ENCODE measurements around the gene GPR158. TPM values are rescaled to one million over a fixed set of nuclear protein-coding genes. Genes with fewer than 3 reads are reported as not detected.

GPR158 gene
- total and polyA plus RNA-seq, 2 of the 8 experiments (the other 6 are each of a cell fraction or from before 2014, with no cell fraction given), result 0.14 to 0.78 TPM

DNA sequence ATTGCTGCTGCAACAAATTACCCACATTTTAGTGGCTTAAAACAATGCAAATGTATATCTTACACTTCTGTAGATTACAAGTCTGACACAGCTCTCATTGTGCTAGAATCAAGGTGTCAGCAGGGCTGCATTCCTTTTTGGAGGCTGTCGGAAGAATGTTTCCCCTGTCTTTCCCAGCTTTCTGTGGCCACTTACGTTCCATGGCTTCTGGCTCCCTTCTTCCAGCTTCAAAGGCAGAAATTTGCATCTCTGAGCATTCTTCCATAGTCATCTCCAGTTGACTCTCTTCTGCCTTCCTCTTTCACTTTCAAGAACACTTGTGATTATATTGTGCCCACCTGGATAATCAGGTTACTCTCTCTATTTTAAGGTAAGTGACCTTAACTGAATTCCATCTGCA lies 125.3 kb downstream of the GPR158 start:
- Histone ChIP-seq H2BK12ac (ENCODE audit: low read depth, low read length) (no peak overlapping the region), H2BK20ac (ENCODE audit: low read length) (no peak overlapping the region), H3K79me1 (ENCODE audit: low read depth, low read length) (no peaks in the 10 kb centered on the region), H3K36me3 (ENCODE audit: control insufficient read depth in 2 of 4, insufficient read depth in 4 of 4, low read length in 3 of 4) (no peaks in the 10 kb centered on the region), H4K8ac (ENCODE audit: extremely low read depth, insufficient read depth, low read length) (no peak overlapping the region), H3K56ac (replicated peaks; ENCODE audit: insufficient read length, low read depth, low read length) (no peak overlapping the region), H2BK15ac (ENCODE audit: low read length) (no peak overlapping the region), H4K20me1 (replicated peaks in 1 of 2; ENCODE audit: control insufficient read depth in 1 of 2, insufficient read depth in 2 of 2, low read length in 2 of 2) (no peaks in the 10 kb centered on the region), H4K91ac (replicated peaks; ENCODE audit: insufficient read length, low read length) (no peak overlapping the region), H3K14ac (ENCODE audit: insufficient read length) (no peak overlapping the region), H3K4me3 (ENCODE audit: extremely low read depth in 1 of 4, insufficient read depth in 2 of 4, low read depth in 3 of 4, low read length in 4 of 4) (no peak overlapping the region), H3K4me2 (ENCODE audit: insufficient read depth in 1 of 2, low read depth in 2 of 2, low read length in 2 of 2) (no peak overlapping the region), H3K4me1 (replicated peaks in 1 of 4; ENCODE audit: control insufficient read depth in 3 of 4, insufficient read depth in 4 of 4, low read length in 3 of 4) (peaks cover 0 to 2% (median 0%) of the 10 kb centered on the region in 4 experiments; a peak in 2 of 7 replicates), H2AK5ac (ENCODE audit: low read depth, low read length) (no peak overlapping the region), H2BK5ac (ENCODE audit: low read depth, low read length) (no peak overlapping the region), H3K23me2 (ENCODE audit: low read depth, low read length) (no peaks in the 10 kb centered on the region), H3K9ac (replicated peaks in 1 of 4; ENCODE audit: extremely low read depth in 1 of 4, low read depth in 3 of 4, low read length in 3 of 4) (no peak overlapping the region), H2AFZ (ENCODE audit: low read length) (no peak overlapping the region; the same call in 1 of the 2 replicates), H3K27me3 (replicated peaks in 1 of 4; ENCODE audit: control insufficient read depth in 3 of 4, extremely low read depth in 1 of 4, insufficient read depth in 3 of 4, low read length in 3 of 4) (no peaks in the 10 kb centered on the region), H3K27ac (ENCODE audit: low read depth, low read length) (no peak overlapping the region), H4K5ac (ENCODE audit: insufficient read length, low read depth, low read length) (no peak overlapping the region), H2BK120ac (replicated peaks; ENCODE audit: low read depth, low read length) (no peak overlapping the region), H3K79me2 (ENCODE audit: control insufficient read depth in 1 of 2, insufficient read depth in 2 of 2, low read length in 2 of 2) (no peaks in the 10 kb centered on the region), H3K4ac (replicated peaks; ENCODE audit: insufficient read length, low read depth, low read length) (no peak overlapping the region), H3K18ac (ENCODE audit: extremely low read depth, low read length) (no peak overlapping the region), H3K9me3 (ENCODE audit: insufficient read depth in 2 of 2, low read depth in 1 of 2, low read length in 1 of 2) (no peaks in the 10 kb centered on the region), H3K23ac (ENCODE audit: insufficient read length) (no peak overlapping the region)
- FAIRE-seq (peak; percentile 48), DNase-seq (ENCODE audit: low read depth in 1 of 2, low spot score in 2 of 2) (no peak)
- TF ChIP-seq POLR2A (IDR thresholded peaks at IDR 0.05; ENCODE audit: control extremely low read depth in 1 of 2, low read depth in 2 of 2, low read length in 2 of 2), result no peak
- peak; percentile 8; the same call in 1 of the 2 replicates for TF ChIP-seq TEAD4 (IDR thresholded peaks at IDR 0.05; ENCODE audit: low read depth, low read length)
- TF ChIP-seq CEBPB (IDR thresholded peaks at IDR 0.05; ENCODE audit: low read depth, low read length), result no peak
- no peak for TF ChIP-seq EGR1 (IDR thresholded peaks at IDR 0.05; ENCODE audit: borderline replicate concordance, low read depth, low read length)
- TF ChIP-seq RAD21 (IDR thresholded peaks at IDR 0.05 in 1 of 2, conservative IDR thresholded peaks at IDR 0.05 in 1 of 2; ENCODE audit: low read depth in 2 of 2, low read length in 2 of 2), result no peak
- no peak for TF ChIP-seq KDM4A (IDR thresholded peaks at IDR 0.05; ENCODE audit: low read depth, low read length, severe bottlenecking)
- TF ChIP-seq NANOG (IDR thresholded peaks at IDR 0.05; ENCODE audit: insufficient read depth, low read depth, low read length, poor library complexity, severe bottlenecking), result no peak
- ChIA-PET CTCF (ENCODE audit: partially characterized antibody) (interaction anchor here (0.8 kb wide), 1 partner anchor 187 kb away, joined by 3 read pairs; no protein-coding TSS in a partner anchor), POLR2A (ENCODE audit: partially characterized antibody) (no interaction called here)
- WGBS, 2 experiments (ENCODE audit: extremely low coverage in 1 of 2, insufficient coverage in 1 of 2, insufficient read length in 1 of 2, insufficient replicate concordance in 2 of 2, low coverage in 1 of 2, low lambda C conversion rate in 2 of 2, missing lambda C conversion rate in 1 of 2), result 78% methylated on average over 2 of the region's 2 CpGs; no CpG with 5 or more reads in 1 of the 2 experiments
